GM18502 (cell line): Measurements from ENCODE around the gene SPTY2D1.

Experiments
- ATAC-seq: cut with Tn5 transposase; IDR thresholded peaks from one replicate; pipeline ENCODE4 v1.9.1; 2021; ENCODE audit warnings: mild to moderate bottlenecking; ENCODE audit not compliant: unreplicated experiment, poor library complexity

The SPTY2D1 gene

DNA sequence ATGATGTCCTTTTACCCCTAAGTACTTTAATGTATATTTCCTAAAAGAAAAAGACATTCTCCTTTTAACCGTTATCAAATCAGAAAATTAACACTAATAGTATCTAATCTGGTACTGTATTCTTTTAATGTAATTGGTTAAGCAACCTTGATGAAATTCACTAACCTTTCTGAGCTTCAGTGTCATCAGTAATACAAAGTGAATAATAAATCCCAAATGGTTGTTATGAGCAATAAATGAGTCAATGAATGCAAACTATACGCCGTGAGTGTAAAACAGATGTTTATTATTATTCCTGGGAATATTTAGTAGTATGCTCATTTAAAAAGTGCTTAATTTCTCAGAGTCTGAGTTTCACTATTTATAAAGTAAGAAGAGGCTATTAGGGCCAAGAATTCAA, 67.1 kb downstream of the SPTY2D1 start:
- no peak for ATAC-seq

GRCh38 chr11:18566406-18566805, 67.7 kb downstream of the SPTY2D1 start:
- no peak for ATAC-seq

GRCh38 chr11:18564149-18564548, 70.0 kb downstream of the SPTY2D1 start:
- no peak for ATAC-seq

DNA sequence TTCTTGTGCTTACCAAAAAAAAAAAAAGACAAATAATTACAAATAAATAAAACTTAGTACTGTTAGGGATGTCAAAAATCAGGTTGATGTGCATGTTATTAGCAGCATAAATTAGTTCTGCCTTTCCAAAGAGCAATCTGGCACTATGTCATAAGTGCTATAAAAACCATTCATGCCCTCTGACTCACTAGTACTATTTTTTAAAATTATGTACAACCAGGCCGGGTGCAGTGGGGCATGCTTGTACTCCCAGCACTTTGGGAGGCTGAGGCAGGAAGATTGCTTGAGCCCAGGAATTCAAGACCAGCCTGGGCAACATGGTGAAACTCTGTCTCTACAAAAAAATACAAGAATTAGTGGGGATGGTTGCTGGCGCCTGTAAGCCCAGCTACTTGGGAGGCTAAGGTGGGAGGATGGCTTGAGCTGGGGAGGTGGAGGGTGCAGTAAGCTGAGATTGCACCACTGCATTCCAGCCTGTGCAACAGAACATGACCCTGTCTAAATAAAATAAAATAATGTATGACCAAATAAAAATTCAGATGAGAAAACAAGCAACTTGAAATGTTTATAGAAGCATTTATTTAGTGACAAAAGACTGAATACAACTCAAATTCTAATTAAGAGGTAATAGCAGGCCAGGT, 70.9 kb downstream of the SPTY2D1 start:
- ATAC-seq: no peak
